ENCODE results near the gene RAP1GDS1.
A peak's percentile ranks its signal among the peaks of the same experiment; 100 is the strongest.

RAP1GDS1 gene

GRCh38 chr4:98232202-98232601 lies 29.0 kb upstream of the RAP1GDS1 start:
- no peak overlapping the region for H3K4me3 ChIP-seq (replicated peaks; ENCODE audit: insufficient read depth, low read length)
- no peaks in the 10 kb centered on the region for H3K27me3 ChIP-seq (ENCODE audit: insufficient read depth, poor library complexity, severe bottlenecking)
- peak overlapping the region; percentile 20; the same call in 1 of the 2 replicates for H3K27ac ChIP-seq (replicated peaks)
- TF ChIP-seq GABPA (IDR thresholded peaks at IDR 0.05; ENCODE audit: low read depth) (0 out of 2 replicates have a peak, but pooled peaks have one; percentile 22), CTCF (IDR thresholded peaks at IDR 0.05; ENCODE audit: insufficient read depth, low read length) (no peak), REST (IDR thresholded peaks at IDR 0.05; ENCODE audit: insufficient replicate concordance, low read depth) (no peak), POLR2AphosphoS5 (IDR thresholded peaks at IDR 0.05; ENCODE audit: low read depth) (peak; percentile 85), SPI1 (IDR thresholded peaks at IDR 0.05; ENCODE audit: borderline replicate concordance, low read depth) (peak; percentile 46; the same call in 1 of the 2 replicates)
- peak; percentile 92 to 93 for DNase-seq (ENCODE audit: low read depth in 1 of 2, low spot score in 1 of 2)

GRCh38 chr4:98237204-98237603 lies 24.0 kb upstream of the RAP1GDS1 start:
- Histone ChIP-seq H3K4me3 (replicated peaks; ENCODE audit: insufficient read depth, low read length) (no peak overlapping the region), H3K27ac (replicated peaks) (no peak overlapping the region), H3K27me3 (ENCODE audit: insufficient read depth, poor library complexity, severe bottlenecking) (no peaks in the 10 kb centered on the region)
- no peak for TF ChIP-seq SPI1 (IDR thresholded peaks at IDR 0.05; ENCODE audit: borderline replicate concordance, low read depth)
- TF ChIP-seq CTCF (IDR thresholded peaks at IDR 0.05; ENCODE audit: insufficient read depth, low read length) = no peak
- no peak for TF ChIP-seq POLR2AphosphoS5 (IDR thresholded peaks at IDR 0.05; ENCODE audit: low read depth)
- no peak for TF ChIP-seq REST (IDR thresholded peaks at IDR 0.05; ENCODE audit: insufficient replicate concordance, low read depth)
- no peak for DNase-seq (ENCODE audit: low read depth in 1 of 2, low spot score in 1 of 2)

DNA sequence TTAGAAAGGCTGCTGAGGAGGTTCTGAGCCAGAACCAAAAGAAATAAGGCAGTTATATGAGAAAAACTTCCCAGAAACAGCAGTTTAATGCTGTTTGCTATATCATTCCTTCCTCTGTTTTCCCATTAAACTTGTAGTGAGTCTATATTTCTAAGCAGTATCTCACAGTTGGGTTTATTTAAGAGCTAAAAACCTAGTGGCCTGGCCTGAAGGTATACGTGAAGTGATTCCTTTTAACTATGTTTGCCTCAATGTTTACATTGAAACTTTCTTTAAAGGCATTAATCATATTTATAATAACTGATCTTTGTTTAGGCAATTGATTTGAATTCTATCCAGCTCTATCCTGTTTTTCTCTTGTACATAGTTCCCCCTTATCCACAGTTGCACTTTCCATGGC lies 19.1 kb upstream of the RAP1GDS1 start:
- no peak for DNase-seq (ENCODE audit: low read depth in 1 of 2, low spot score in 1 of 2)
- Histone ChIP-seq H3K27ac (replicated peaks) (no peak overlapping the region), H3K27me3 (ENCODE audit: insufficient read depth, poor library complexity, severe bottlenecking) (no peaks in the 10 kb centered on the region), H3K4me3 (replicated peaks; ENCODE audit: insufficient read depth, low read length) (no peak overlapping the region)
- TF ChIP-seq REST (IDR thresholded peaks at IDR 0.05; ENCODE audit: insufficient replicate concordance, low read depth) = no peak
- TF ChIP-seq POLR2AphosphoS5 (IDR thresholded peaks at IDR 0.05; ENCODE audit: low read depth) = no peak
- no peak for TF ChIP-seq GABPA (IDR thresholded peaks at IDR 0.05; ENCODE audit: low read depth)
- no peak for TF ChIP-seq SPI1 (IDR thresholded peaks at IDR 0.05; ENCODE audit: borderline replicate concordance, low read depth)
- TF ChIP-seq CTCF (IDR thresholded peaks at IDR 0.05; ENCODE audit: insufficient read depth, low read length) = no peak
